ENCODE results near the gene DGKB. TPM values are rescaled to one million over a fixed set of nuclear protein-coding genes. Genes with fewer than 3 reads are reported as not detected.

DGKB gene
- total and polyA plus RNA-seq, 2 of the 8 experiments (the other 6 are each of a cell fraction or from before 2014, with no cell fraction given) = 1.9 to 2.6 TPM

GRCh38 chr7:14133752-14134151, 768.8 kb downstream of the DGKB start (continued):
- TF ChIP-seq CBX8 (IDR thresholded peaks at IDR 0.05; ENCODE audit: borderline replicate concordance, low read depth, low read length) = no peak
- no peak for TF ChIP-seq ASH2L (IDR thresholded peaks at IDR 0.05; ENCODE audit: low read length)
- TF ChIP-seq CTBP2 (IDR thresholded peaks at IDR 0.05; ENCODE audit: borderline replicate concordance, insufficient read depth, insufficient read length, low read length) = no peak
- TF ChIP-seq EP300 (IDR thresholded peaks at IDR 0.05; ENCODE audit: borderline replicate concordance in 1 of 2, low read depth in 2 of 2, low read length in 2 of 2) = no peak
- no peak for TF ChIP-seq TAF1 (IDR thresholded peaks at IDR 0.05; ENCODE audit: low read depth, low read length)

Data from H1 (cell line).